GM12874 (cell line): Measurements from ENCODE around the gene CDC37.

Experiments used
- CTCF ChIP-seq: IDR thresholded peaks from 2 replicates; pipeline ENCODE4 v1.5.1; 2011; ENCODE audit warnings: low read depth, mild to moderate bottlenecking, control low read depth, low read length, moderate library complexity; ENCODE audit not compliant: insufficient read depth

The CDC37 gene

GRCh38 chr19:10432736-10433130 is 29.4 kb upstream of the CDC37 start:
- TF ChIP-seq CTCF = no peak

GRCh38 chr19:10431943-10432735 is 28.8 kb upstream of the CDC37 start:
- no peak for TF ChIP-seq CTCF

GRCh38 chr19:10431254-10431942 is 28.1 kb upstream of the CDC37 start:
- TF ChIP-seq CTCF = no peak

- 0 out of 2 replicates have a peak, but pooled peaks have one; percentile 2 for TF ChIP-seq CTCF
Measured at GRCh38 chr19:10430505-10431253, 27.3 kb upstream of the CDC37 start.

GRCh38 chr19:10428996-10429381 is 25.6 kb upstream of the CDC37 start:
- no peak for TF ChIP-seq CTCF

GRCh38 chr19:10427169-10427568 is 23.8 kb upstream of the CDC37 start:
- no peak for TF ChIP-seq CTCF

GRCh38 chr19:10424011-10424637 is 20.8 kb upstream of the CDC37 start:
- TF ChIP-seq CTCF = peak; percentile 96
